ENCODE measurements around the gene CAND2. TPM values are rescaled to one million over a fixed set of nuclear protein-coding genes. Genes with fewer than 3 reads are reported as not detected.

Gene CAND2
- polyA plus RNA-seq, 3 donors: not detected

GRCh38 chr3:12759693-12760565 lies 36.6 kb upstream of the CAND2 start:
- WGBS (ENCODE audit: insufficient coverage): 86% methylated on average over 7 of the region's 8 CpGs
- no peaks in the 10 kb centered on the region for H3K27me3 ChIP-seq (ENCODE audit: control insufficient read depth in 2 of 2, insufficient read depth in 2 of 2, low read length in 2 of 2)
- no peak overlapping the region for H3K27ac ChIP-seq (ENCODE audit: low read depth in 1 of 2, low read length in 2 of 2)
- H3K4me1 ChIP-seq (ENCODE audit: control insufficient read depth in 1 of 2, insufficient read depth in 2 of 2, low read length in 2 of 2): no peaks in the 10 kb centered on the region
- TF ChIP-seq, protein P1, sequence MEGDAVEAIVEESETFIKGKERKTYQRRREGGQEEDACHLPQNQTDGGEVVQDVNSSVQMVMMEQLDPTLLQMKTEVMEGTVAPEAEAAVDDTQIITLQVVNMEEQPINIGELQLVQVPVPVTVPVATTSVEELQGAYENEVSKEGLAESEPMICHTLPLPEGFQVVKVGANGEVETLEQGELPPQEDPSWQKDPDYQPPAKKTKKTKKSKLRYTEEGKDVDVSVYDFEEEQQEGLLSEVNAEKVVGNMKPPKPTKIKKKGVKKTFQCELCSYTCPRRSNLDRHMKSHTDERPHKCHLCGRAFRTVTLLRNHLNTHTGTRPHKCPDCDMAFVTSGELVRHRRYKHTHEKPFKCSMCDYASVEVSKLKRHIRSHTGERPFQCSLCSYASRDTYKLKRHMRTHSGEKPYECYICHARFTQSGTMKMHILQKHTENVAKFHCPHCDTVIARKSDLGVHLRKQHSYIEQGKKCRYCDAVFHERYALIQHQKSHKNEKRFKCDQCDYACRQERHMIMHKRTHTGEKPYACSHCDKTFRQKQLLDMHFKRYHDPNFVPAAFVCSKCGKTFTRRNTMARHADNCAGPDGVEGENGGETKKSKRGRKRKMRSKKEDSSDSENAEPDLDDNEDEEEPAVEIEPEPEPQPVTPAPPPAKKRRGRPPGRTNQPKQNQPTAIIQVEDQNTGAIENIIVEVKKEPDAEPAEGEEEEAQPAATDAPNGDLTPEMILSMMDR (IDR thresholded peaks at IDR 0.05): no peak
- no peaks in the 10 kb centered on the region for H3K9me3 ChIP-seq (replicated peaks in 1 of 2; ENCODE audit: control insufficient read depth in 1 of 2, insufficient read depth in 1 of 2, low read length in 2 of 2)
- no peak overlapping the region for H3K4me3 ChIP-seq (replicated peaks in 1 of 3; ENCODE audit: low read depth in 2 of 3, low read length in 3 of 3)
- H3K36me3 Mint-ChIP-seq: no peaks in the 10 kb centered on the region
- H3K4me3 Mint-ChIP-seq: no peak overlapping the region
- H3K4me1 Mint-ChIP-seq: peaks cover 3% of the 10 kb centered on the region
- H2AFZ ChIP-seq (ENCODE audit: insufficient read depth, low read depth, low read length, poor library complexity, severe bottlenecking): no peak overlapping the region
- no peak overlapping the region for H3K4me2 ChIP-seq (replicated peaks; ENCODE audit: extremely low read depth, low read length, poor library complexity, severe bottlenecking)
- H3K79me2 ChIP-seq (ENCODE audit: insufficient read depth, low read length): no peaks in the 10 kb centered on the region
- H3K9ac ChIP-seq (ENCODE audit: insufficient read depth, low read length, poor library complexity, severe bottlenecking): no peak overlapping the region
- intact Hi-C loops (cut with micrococcal nuclease): no loop called here
- H4K20me1 ChIP-seq (ENCODE audit: insufficient read depth, low read length): no peaks in the 10 kb centered on the region
- H3K27ac Mint-ChIP-seq: no peak overlapping the region
- DNase-seq: no peak
- H3K9me3 Mint-ChIP-seq: no peaks in the 10 kb centered on the region
- H3K27me3 Mint-ChIP-seq (ENCODE audit: low read depth in 3 of 3): peaks cover 3 to 11% (median 5%) of the 10 kb centered on the region in 3 donors
- H3K36me3 ChIP-seq (replicated peaks in 1 of 2; ENCODE audit: control insufficient read depth in 1 of 2, insufficient read depth in 2 of 2, low read length in 2 of 2): no peaks in the 10 kb centered on the region

GRCh38 chr3:12764171-12764776 lies 32.2 kb upstream of the CAND2 start:
- no peaks in the 10 kb centered on the region for H4K20me1 ChIP-seq (ENCODE audit: insufficient read depth, low read length)
- Mint-ChIP-seq H3K27me3 (ENCODE audit: low read depth in 3 of 3) (peaks cover 3 to 10% (median 4%) of the 10 kb centered on the region in 3 donors), H3K27ac (no peak overlapping the region), H3K36me3 (no peaks in the 10 kb centered on the region), H3K9me3 (no peaks in the 10 kb centered on the region), H3K4me1 (no peaks in the 10 kb centered on the region), H3K4me3 (no peak overlapping the region)
- no peak overlapping the region for H2AFZ ChIP-seq (ENCODE audit: insufficient read depth, low read depth, low read length, poor library complexity, severe bottlenecking)
- 96% methylated on average over 4 of the region's 8 CpGs for WGBS (ENCODE audit: insufficient coverage)
- intact Hi-C loops (cut with micrococcal nuclease): no loop called here
- H3K27me3 ChIP-seq (ENCODE audit: control insufficient read depth in 2 of 2, insufficient read depth in 2 of 2, low read length in 2 of 2): no peaks in the 10 kb centered on the region
- H3K36me3 ChIP-seq (replicated peaks in 1 of 2; ENCODE audit: control insufficient read depth in 1 of 2, insufficient read depth in 2 of 2, low read length in 2 of 2): no peaks in the 10 kb centered on the region
- H3K4me1 ChIP-seq (ENCODE audit: control insufficient read depth in 1 of 2, insufficient read depth in 2 of 2, low read length in 2 of 2): no peaks in the 10 kb centered on the region
- DNase-seq: no peak
- no peak overlapping the region for H3K4me2 ChIP-seq (replicated peaks; ENCODE audit: extremely low read depth, low read length, poor library complexity, severe bottlenecking)
- H3K9ac ChIP-seq (ENCODE audit: insufficient read depth, low read length, poor library complexity, severe bottlenecking): no peak overlapping the region
- no peak overlapping the region for H3K4me3 ChIP-seq (replicated peaks in 1 of 3; ENCODE audit: low read depth in 2 of 3, low read length in 3 of 3)
- no peaks in the 10 kb centered on the region for H3K9me3 ChIP-seq (replicated peaks in 1 of 2; ENCODE audit: control insufficient read depth in 1 of 2, insufficient read depth in 1 of 2, low read length in 2 of 2)
- no peak overlapping the region for H3K27ac ChIP-seq (ENCODE audit: low read depth in 1 of 2, low read length in 2 of 2)
- H3K79me2 ChIP-seq (ENCODE audit: insufficient read depth, low read length): no peaks in the 10 kb centered on the region
- TF ChIP-seq, protein P1 (IDR thresholded peaks at IDR 0.05): no peak
